DMS114 treated with DMSO at 0.1 percent for 48 hours (cell line): ENCODE measurements around the gene CLIC6.

Experiments
- DNase-seq: peaks from one replicate; lab custom pipeline; 2025; ENCODE audit not compliant: unreplicated experiment; lab: John Stamatoyannopoulos, UW

The CLIC6 gene

DNA sequence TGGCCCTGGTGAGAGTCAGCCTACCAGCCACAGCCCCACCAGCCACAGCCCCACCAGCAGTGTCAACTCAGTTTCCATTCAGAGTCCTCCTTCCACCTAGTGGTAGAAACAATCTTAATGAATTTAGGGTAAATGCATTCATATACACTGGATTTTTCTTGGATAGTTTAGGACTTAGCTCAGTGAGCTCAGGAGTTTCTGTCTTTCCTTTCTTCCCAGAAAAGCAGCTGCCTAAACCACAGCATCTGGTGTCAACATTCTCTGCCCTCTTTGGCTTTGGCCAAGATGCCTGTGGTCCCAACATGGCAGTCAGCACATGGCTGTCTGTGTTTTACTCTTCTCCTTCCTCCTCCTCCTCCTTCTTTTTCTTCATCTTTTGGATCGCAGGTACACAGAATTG lies 94.0 kb downstream of the CLIC6 start:
- DNase-seq = no peak

DNA sequence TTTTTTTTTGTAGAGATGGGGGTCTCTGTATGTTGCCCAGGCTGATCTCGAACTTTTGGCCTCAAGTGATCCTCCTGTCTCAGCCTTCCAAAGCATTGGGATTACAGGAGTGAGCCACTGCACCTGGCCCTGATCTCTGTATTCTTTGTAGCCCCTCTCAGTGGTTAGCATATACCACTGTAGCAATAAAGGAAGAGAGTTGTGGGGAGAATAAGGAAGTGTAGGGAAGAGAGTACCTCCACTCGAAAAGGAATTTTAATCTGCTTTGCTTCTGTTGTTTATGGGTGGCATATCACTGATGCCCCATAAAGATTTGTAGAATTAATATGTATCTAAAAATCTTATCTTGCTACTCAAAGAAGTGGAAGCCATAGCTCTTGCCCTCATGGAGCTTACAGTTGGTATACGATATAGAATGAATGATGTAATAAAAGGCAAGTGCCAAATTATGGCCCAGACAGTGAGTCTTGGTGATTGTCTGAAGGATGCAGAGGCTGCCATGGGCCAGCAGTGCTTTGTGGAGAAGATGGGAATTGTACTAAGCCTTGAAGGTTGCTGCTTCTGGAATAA lies 96.0 kb downstream of the CLIC6 start:
- no peak for DNase-seq

GRCh38 chr21:34765619-34766018 lies 96.8 kb downstream of the CLIC6 start:
- no peak for DNase-seq

DNA sequence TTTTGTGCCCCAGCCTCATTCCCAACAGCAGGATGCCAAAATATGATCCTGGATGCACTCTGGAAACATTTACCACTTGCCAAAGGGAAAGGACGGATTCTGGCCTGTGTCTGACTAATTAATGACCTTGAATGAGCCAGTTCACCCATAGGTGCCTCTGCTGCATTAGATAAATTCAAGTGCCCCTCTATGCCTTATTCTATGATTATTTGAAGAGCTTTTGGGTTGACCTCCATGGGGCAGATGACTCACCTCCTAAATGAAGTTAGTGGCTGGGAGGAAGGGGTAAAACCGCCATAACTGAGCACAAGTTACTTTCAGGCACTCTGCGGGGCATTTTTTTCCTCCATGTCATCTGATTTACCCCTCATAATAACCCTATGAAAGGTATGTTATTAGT lies 98.1 kb downstream of the CLIC6 start:
- no peak for DNase-seq
